ENCODE measurements around the gene ZNF496.

- no peak for TF ChIP-seq CTCF (IDR thresholded peaks at IDR 0.05)
- TF ChIP-seq POLR2A (IDR thresholded peaks at IDR 0.05): no peak
Measured at GRCh38 chr1:247317702-247318101, 14.0 kb downstream of the ZNF496 start.
